ENCODE data around the gene HHLA2. TPM values are rescaled to one million over a fixed set of nuclear protein-coding genes. Genes with fewer than 3 reads are reported as not detected.
A peak's percentile ranks its signal among the peaks of the same experiment; 100 is the strongest.

HHLA2 gene
- total RNA-seq, 1 donor from 2014 or later: not detected

DNA sequence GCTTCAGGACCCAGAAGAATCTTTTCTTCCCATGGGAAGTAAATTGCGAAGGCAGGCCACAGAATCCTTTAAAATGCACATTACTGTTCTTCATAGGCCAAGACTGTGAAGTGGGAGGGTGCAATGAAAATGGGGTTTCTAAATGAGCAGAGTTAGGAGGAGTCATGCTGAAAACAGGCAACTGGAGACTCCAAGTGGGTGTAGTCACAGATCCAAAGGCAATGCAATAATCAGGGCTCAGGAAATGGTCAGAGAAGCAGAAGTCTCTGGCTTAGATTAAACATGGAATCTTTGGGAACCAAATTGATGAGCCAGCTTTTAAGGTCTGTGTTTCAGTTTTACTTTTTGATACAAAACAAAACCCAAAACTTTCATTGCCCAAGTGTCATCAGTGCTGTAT, 37.6 kb downstream of the HHLA2 start:
- H3K36me3 Mint-ChIP-seq (ENCODE audit: insufficient read depth): no peaks in the 10 kb centered on the region
- DNase-seq (ENCODE audit: low spot score, unreplicated experiment): no peak
- H3K4me3 Mint-ChIP-seq (ENCODE audit: low read depth): no peak overlapping the region
- H3K27ac Mint-ChIP-seq: no peak overlapping the region
- TF ChIP-seq, protein P1, sequence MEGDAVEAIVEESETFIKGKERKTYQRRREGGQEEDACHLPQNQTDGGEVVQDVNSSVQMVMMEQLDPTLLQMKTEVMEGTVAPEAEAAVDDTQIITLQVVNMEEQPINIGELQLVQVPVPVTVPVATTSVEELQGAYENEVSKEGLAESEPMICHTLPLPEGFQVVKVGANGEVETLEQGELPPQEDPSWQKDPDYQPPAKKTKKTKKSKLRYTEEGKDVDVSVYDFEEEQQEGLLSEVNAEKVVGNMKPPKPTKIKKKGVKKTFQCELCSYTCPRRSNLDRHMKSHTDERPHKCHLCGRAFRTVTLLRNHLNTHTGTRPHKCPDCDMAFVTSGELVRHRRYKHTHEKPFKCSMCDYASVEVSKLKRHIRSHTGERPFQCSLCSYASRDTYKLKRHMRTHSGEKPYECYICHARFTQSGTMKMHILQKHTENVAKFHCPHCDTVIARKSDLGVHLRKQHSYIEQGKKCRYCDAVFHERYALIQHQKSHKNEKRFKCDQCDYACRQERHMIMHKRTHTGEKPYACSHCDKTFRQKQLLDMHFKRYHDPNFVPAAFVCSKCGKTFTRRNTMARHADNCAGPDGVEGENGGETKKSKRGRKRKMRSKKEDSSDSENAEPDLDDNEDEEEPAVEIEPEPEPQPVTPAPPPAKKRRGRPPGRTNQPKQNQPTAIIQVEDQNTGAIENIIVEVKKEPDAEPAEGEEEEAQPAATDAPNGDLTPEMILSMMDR (IDR thresholded peaks at IDR 0.05; ENCODE audit: unreplicated experiment): no peak
- H3K9me3 Mint-ChIP-seq (ENCODE audit: low read depth): no peaks in the 10 kb centered on the region
- no peaks in the 10 kb centered on the region for H3K27me3 Mint-ChIP-seq
- peaks cover 7% of the 10 kb centered on the region for H3K4me1 Mint-ChIP-seq (ENCODE audit: low read depth)

GRCh38 chr3:108334701-108335100, 38.4 kb downstream of the HHLA2 start:
- no peaks in the 10 kb centered on the region for H3K27me3 Mint-ChIP-seq
- TF ChIP-seq, protein P1 (IDR thresholded peaks at IDR 0.05; ENCODE audit: unreplicated experiment): no peak
- no peak overlapping the region for H3K4me3 Mint-ChIP-seq (ENCODE audit: low read depth)

DNA sequence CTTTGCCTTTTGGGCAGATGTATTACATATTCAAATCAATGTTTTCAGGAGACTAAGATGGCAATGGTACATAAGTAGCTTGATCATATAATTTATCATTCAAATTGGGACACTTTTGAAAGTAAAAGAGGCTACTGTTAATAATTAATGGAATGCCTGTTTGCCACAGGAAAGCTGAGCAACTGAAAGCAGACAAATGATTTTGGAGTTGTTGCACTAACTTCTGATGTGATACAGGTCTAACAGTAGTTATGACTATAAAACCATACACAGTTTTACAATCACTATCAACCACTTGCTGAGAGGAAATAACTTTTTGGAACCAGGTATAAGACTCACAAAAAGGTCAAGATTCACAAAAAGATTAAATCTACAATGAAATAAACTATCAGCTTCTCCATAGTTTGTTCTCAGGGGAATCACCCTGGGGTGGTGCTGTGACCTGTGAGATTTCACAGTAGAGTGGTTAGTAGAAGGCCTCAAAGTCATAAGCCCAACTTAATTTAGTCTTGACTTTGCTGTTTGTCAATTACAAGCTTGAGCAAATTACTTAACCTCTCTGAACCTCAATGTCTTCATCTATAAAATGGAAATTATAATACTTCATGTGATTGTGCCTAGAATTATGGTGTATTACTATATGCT, 42.7 kb downstream of the HHLA2 start:
- no peaks in the 10 kb centered on the region for H3K27me3 Mint-ChIP-seq
- peaks cover 17% of the 10 kb centered on the region for H3K4me1 Mint-ChIP-seq (ENCODE audit: low read depth)
- TF ChIP-seq, protein P1 (IDR thresholded peaks at IDR 0.05; ENCODE audit: unreplicated experiment): no peak
- DNase-seq (ENCODE audit: low spot score, unreplicated experiment): no peak
- peak overlapping the region; percentile 58 for H3K27ac Mint-ChIP-seq
- H3K36me3 Mint-ChIP-seq (ENCODE audit: insufficient read depth): no peaks in the 10 kb centered on the region
- no peak overlapping the region for H3K4me3 Mint-ChIP-seq (ENCODE audit: low read depth)
- H3K9me3 Mint-ChIP-seq (ENCODE audit: low read depth): no peaks in the 10 kb centered on the region

More at GRCh38 chr3:108334701-108335100, 38.4 kb downstream of the HHLA2 start:
- Mint-ChIP-seq H3K27ac (no peak overlapping the region), H3K36me3 (ENCODE audit: insufficient read depth) (no peaks in the 10 kb centered on the region), H3K4me1 (ENCODE audit: low read depth) (peaks cover 9% of the 10 kb centered on the region), H3K9me3 (ENCODE audit: low read depth) (no peaks in the 10 kb centered on the region)
- DNase-seq (ENCODE audit: low spot score, unreplicated experiment): no peak

- Mint-ChIP-seq H3K27me3 (no peaks in the 10 kb centered on the region), H3K9me3 (ENCODE audit: low read depth) (no peaks in the 10 kb centered on the region), H3K4me3 (ENCODE audit: low read depth) (no peak overlapping the region), H3K4me1 (ENCODE audit: low read depth) (peaks cover 33% of the 10 kb centered on the region), H3K27ac (no peak overlapping the region), H3K36me3 (ENCODE audit: insufficient read depth) (no peaks in the 10 kb centered on the region)
- TF ChIP-seq, protein P1 (IDR thresholded peaks at IDR 0.05; ENCODE audit: unreplicated experiment): no peak
- no peak for DNase-seq (ENCODE audit: low spot score, unreplicated experiment)
Measured at GRCh38 chr3:108341911-108342310, 45.6 kb downstream of the HHLA2 start.

DNA sequence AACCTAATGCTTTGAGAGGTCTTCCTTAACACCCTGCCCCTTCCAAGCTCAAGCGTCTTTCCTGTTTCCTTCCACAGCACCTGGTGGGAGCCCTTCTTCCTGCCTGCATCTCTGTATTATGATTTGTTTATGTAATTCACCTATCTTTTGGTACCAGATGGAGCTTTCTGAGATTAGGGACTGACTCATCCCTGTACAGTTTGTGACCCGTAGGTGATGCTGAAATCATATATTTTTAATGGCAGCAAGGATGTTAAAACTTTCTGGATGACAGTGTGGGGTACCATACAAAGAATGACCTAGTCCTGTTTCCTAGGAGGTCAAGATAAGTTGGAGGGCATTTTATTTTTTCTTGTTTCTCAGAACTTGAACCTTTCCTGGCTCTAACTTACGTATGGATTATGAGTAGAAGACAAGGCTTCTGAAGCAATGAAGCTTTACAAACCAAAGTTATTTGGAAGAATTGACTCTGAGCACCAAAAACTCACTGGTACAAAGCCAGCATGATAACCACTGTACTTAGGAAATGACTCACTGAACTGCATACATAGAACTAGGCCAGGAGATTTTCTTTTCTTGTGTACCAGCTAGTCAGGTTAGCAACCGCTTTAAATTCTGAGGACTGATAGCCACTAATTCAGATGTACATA, 46.6 kb downstream of the HHLA2 start:
- TF ChIP-seq, protein P1 (IDR thresholded peaks at IDR 0.05; ENCODE audit: unreplicated experiment): no peak
- no peaks in the 10 kb centered on the region for H3K36me3 Mint-ChIP-seq (ENCODE audit: insufficient read depth)
- peaks cover 3% of the 10 kb centered on the region for H3K9me3 Mint-ChIP-seq (ENCODE audit: low read depth)
- no peaks in the 10 kb centered on the region for H3K27me3 Mint-ChIP-seq
- H3K4me1 Mint-ChIP-seq (ENCODE audit: low read depth): peaks cover 33% of the 10 kb centered on the region
- DNase-seq (ENCODE audit: low spot score, unreplicated experiment): no peak
- no peak overlapping the region for H3K4me3 Mint-ChIP-seq (ENCODE audit: low read depth)
- no peak overlapping the region for H3K27ac Mint-ChIP-seq
